MM.1S (cell line): ENCODE data around the gene PEX26.

Experiments used
- DNase-seq: peaks from one replicate; pipeline ENCODE4 v3.0.0-alpha.2; 2015
- H2AFZ ChIP-seq: fragments of 300-600 bp; sonication (generic); 2 replicates; pipeline ENCODE4 v1.6.0; 2016; ENCODE audit warnings: antibody characterized with exemption, low read length
- H3F3A ChIP-seq: fragments of 300-600 bp; sonication (generic); 2 replicates; pipeline ENCODE4 v1.6.1; 2016; ENCODE audit warnings: mild to moderate bottlenecking, antibody characterized with exemption, low read length, moderate library complexity, mixed read lengths; ENCODE audit not compliant: insufficient read depth
- H3K27ac ChIP-seq: fragments of 300-600 bp; sonication (generic); 2 replicates; pipeline ENCODE4 v1.5.1; 2016; ENCODE audit warnings: mild to moderate bottlenecking, low read length
- H3K27me3 ChIP-seq: fragments of 300-600 bp; sonication (generic); replicated peaks from 2 replicates; pipeline ENCODE4 v1.6.0; 2016; ENCODE audit warnings: low read length; ENCODE audit not compliant: insufficient read depth
- H3K36me3 ChIP-seq: fragments of 300-600 bp; sonication (generic); replicated peaks from 2 replicates; pipeline ENCODE4 v1.6.1; 2016; ENCODE audit warnings: mild to moderate bottlenecking, low read length, mixed read lengths; ENCODE audit not compliant: insufficient read depth
- H3K4me1 ChIP-seq: fragments of 300-600 bp; sonication (generic); 2 replicates; pipeline ENCODE4 v1.6.1; 2016; ENCODE audit warnings: low read length, mixed read lengths
- H3K4me2 ChIP-seq: fragments of 300-600 bp; sonication (generic); 2 replicates; pipeline ENCODE4 v1.6.0; 2016; ENCODE audit warnings: low read depth, low read length
- H3K4me3 ChIP-seq: fragments of 300-600 bp; sonication (generic); 2 replicates; pipeline ENCODE4 v1.5.1; 2016; ENCODE audit warnings: low read length, mixed read lengths
- H3K79me2 ChIP-seq: fragments of 300-600 bp; sonication (generic); 2 replicates; pipeline ENCODE4 v1.6.1; 2016; ENCODE audit warnings: mixed run types, low read length, mixed read lengths
- H3K9ac ChIP-seq: fragments of 300-600 bp; sonication (generic); 2 replicates; pipeline ENCODE4 v1.6.1; 2016; ENCODE audit warnings: low read length, mixed read lengths
- H3K9me2 ChIP-seq: fragments of 300-600 bp; sonication (generic); replicated peaks from 2 replicates; pipeline ENCODE4 v1.6.1; 2016; ENCODE audit warnings: mild to moderate bottlenecking, low read length, mixed read lengths; ENCODE audit not compliant: insufficient read depth
- H3K9me3 ChIP-seq: fragments of 300-600 bp; sonication (generic); replicated peaks from 2 replicates; pipeline ENCODE4 v1.6.1; 2016; ENCODE audit warnings: mild to moderate bottlenecking, low read length, mixed read lengths; ENCODE audit not compliant: insufficient read depth
- H4K20me1 ChIP-seq: fragments of 300-600 bp; sonication (generic); 2 replicates; pipeline ENCODE4 v1.6.1; 2016; ENCODE audit warnings: mild to moderate bottlenecking, low read length, moderate library complexity, mixed read lengths; ENCODE audit not compliant: insufficient read depth
- CTCF ChIP-seq: fragments of 300-600 bp; sonication (generic); IDR thresholded peaks from 2 replicates; pipeline ENCODE4 v1.5.1; 2016; ENCODE audit warnings: antibody characterized with exemption, low read length, mixed read lengths
- EZH2 ChIP-seq: fragments of 300-600 bp; sonication (generic); optimal IDR thresholded peaks from 2 replicates; pipeline ENCODE3; 2017; ENCODE audit warnings: low read depth, mild to moderate bottlenecking, antibody characterized with exemption, low read length, mixed read lengths
- EZH2phosphoT487 ChIP-seq: fragments of 300-600 bp; sonication (generic); IDR thresholded peaks from 2 replicates; pipeline ENCODE4 v1.6.1; 2018; ENCODE audit warnings: antibody characterized with exemption, low read length

Gene PEX26

GRCh38 chr22:18067548-18068341 lies 10.0 kb upstream of the PEX26 start:
- no peaks in the 10 kb centered on the region for H3K9me3 ChIP-seq
- no peaks in the 10 kb centered on the region for H4K20me1 ChIP-seq
- H3K9ac ChIP-seq, result no peak overlapping the region
- no peak overlapping the region for H3K4me3 ChIP-seq
- peaks cover 19% of the 10 kb centered on the region for H3K4me1 ChIP-seq
- H3K27ac ChIP-seq, result no peak overlapping the region
- H3K4me2 ChIP-seq, result no peak overlapping the region
- no peak for TF ChIP-seq EZH2phosphoT487
- no peak for TF ChIP-seq EZH2
- no peak for TF ChIP-seq CTCF
- no peaks in the 10 kb centered on the region for H3K79me2 ChIP-seq
- peaks cover 8% of the 10 kb centered on the region; the same call in 1 of the 2 replicates for H3F3A ChIP-seq
- no peaks in the 10 kb centered on the region for H3K9me2 ChIP-seq
- H3K27me3 ChIP-seq, result no peaks in the 10 kb centered on the region
- no peak for DNase-seq
- H3K36me3 ChIP-seq, result no peaks in the 10 kb centered on the region
- no peak overlapping the region for H2AFZ ChIP-seq

GRCh38 chr22:18068381-18068988 lies 9.3 kb upstream of the PEX26 start:
- no peaks in the 10 kb centered on the region for H3K79me2 ChIP-seq
- H3F3A ChIP-seq, result peaks cover 8% of the 10 kb centered on the region; the same call in 1 of the 2 replicates
- no peak overlapping the region for H3K27ac ChIP-seq
- H3K9me3 ChIP-seq, result no peaks in the 10 kb centered on the region
- no peaks in the 10 kb centered on the region for H3K9me2 ChIP-seq
- peaks cover 19% of the 10 kb centered on the region for H3K4me1 ChIP-seq
- TF ChIP-seq CTCF, result no peak
- no peak for TF ChIP-seq EZH2phosphoT487
- TF ChIP-seq EZH2, result no peak
- H2AFZ ChIP-seq, result no peak overlapping the region
- no peak overlapping the region for H3K4me2 ChIP-seq
- H4K20me1 ChIP-seq, result no peaks in the 10 kb centered on the region
- DNase-seq, result no peak
- H3K36me3 ChIP-seq, result no peaks in the 10 kb centered on the region
- H3K9ac ChIP-seq, result no peak overlapping the region
- no peaks in the 10 kb centered on the region for H3K27me3 ChIP-seq
- H3K4me3 ChIP-seq, result no peak overlapping the region

GRCh38 chr22:18069041-18069440 lies 8.7 kb upstream of the PEX26 start:
- Histone ChIP-seq H3K9ac (no peak overlapping the region), H3K4me1 (peaks cover 19% of the 10 kb centered on the region), H3K27ac (no peak overlapping the region), H3K36me3 (no peaks in the 10 kb centered on the region), H3K9me2 (no peaks in the 10 kb centered on the region), H3F3A (peaks cover 8% of the 10 kb centered on the region; the same call in 1 of the 2 replicates), H3K27me3 (no peaks in the 10 kb centered on the region), H2AFZ (no peak overlapping the region), H3K4me2 (no peak overlapping the region), H3K79me2 (no peaks in the 10 kb centered on the region), H3K9me3 (no peaks in the 10 kb centered on the region), H4K20me1 (no peaks in the 10 kb centered on the region), H3K4me3 (no peak overlapping the region)
- no peak for DNase-seq
- no peak for TF ChIP-seq CTCF
- no peak for TF ChIP-seq EZH2phosphoT487
- TF ChIP-seq EZH2, result no peak
